HG03575 (cell line): ENCODE data around the gene LDLRAP1.

Experiments used
- ATAC-seq: cut with Tn5 transposase; IDR thresholded peaks from one replicate; pipeline ENCODE4 v1.9.1; 2021; ENCODE audit not compliant: unreplicated experiment, insufficient number of reproducible peaks, low FRiP score; ENCODE audit errors: extremely low read depth

Gene LDLRAP1

GRCh38 chr1:25540750-25541342 is 2.6 kb upstream of the LDLRAP1 start:
- ATAC-seq, result no peak

- no peak for ATAC-seq
Observed at GRCh38 chr1:25541425-25541824, 2.0 kb upstream of the LDLRAP1 start.

GRCh38 chr1:25541889-25542658 is 1.3 kb upstream of the LDLRAP1 start:
- no peak for ATAC-seq

- no peak for ATAC-seq
Observed at GRCh38 chr1:25543005-25543424, 391 bp upstream of the LDLRAP1 start.

- no peak for ATAC-seq
Observed at GRCh38 chr1:25544243-25544764, 898 bp downstream of the LDLRAP1 start.

GRCh38 chr1:25544819-25545218 is 1.4 kb downstream of the LDLRAP1 start:
- ATAC-seq, result no peak

GRCh38 chr1:25545767-25546166 is 2.4 kb downstream of the LDLRAP1 start:
- no peak for ATAC-seq

GRCh38 chr1:25546193-25546592 is 2.8 kb downstream of the LDLRAP1 start:
- ATAC-seq, result no peak

- ATAC-seq, result no peak
Observed at GRCh38 chr1:25548601-25549000, 5.2 kb downstream of the LDLRAP1 start.

GRCh38 chr1:25549273-25550154 is 6.1 kb downstream of the LDLRAP1 start:
- ATAC-seq, result peak; percentile 63

GRCh38 chr1:25550155-25550506 is 6.7 kb downstream of the LDLRAP1 start:
- ATAC-seq, result no peak

- no peak for ATAC-seq
Observed at GRCh38 chr1:25550683-25551310, 7.4 kb downstream of the LDLRAP1 start.

GRCh38 chr1:25553749-25554429 is 10.5 kb downstream of the LDLRAP1 start:
- no peak for ATAC-seq

GRCh38 chr1:25554430-25554780 is 11.0 kb downstream of the LDLRAP1 start:
- ATAC-seq, result no peak

GRCh38 chr1:25554886-25555752 is 11.7 kb downstream of the LDLRAP1 start:
- ATAC-seq, result no peak

GRCh38 chr1:25555753-25556092 is 12.3 kb downstream of the LDLRAP1 start:
- ATAC-seq, result no peak

GRCh38 chr1:25556132-25556670 is 12.8 kb downstream of the LDLRAP1 start:
- no peak for ATAC-seq
